HG03354 (cell line): ENCODE results near the gene PKDREJ.
"Not testable (repeated sequence)": the region's sequence is repeated elsewhere in the genome, so short reads cannot be mapped to it uniquely, and the experiment has no call there.

Source experiments
- ATAC-seq: cut with Tn5 transposase; IDR thresholded peaks from one replicate; pipeline ENCODE4 v1.9.1; 2021; ENCODE audit warnings: mild to moderate bottlenecking; ENCODE audit not compliant: unreplicated experiment, poor library complexity, severe bottlenecking

Gene PKDREJ

GRCh38 chr22:46273432-46274148, 10.4 kb upstream of the PKDREJ start:
- no peak for ATAC-seq

- no peak for ATAC-seq
Observed at GRCh38 chr22:46272762-46273431, 9.8 kb upstream of the PKDREJ start.

GRCh38 chr22:46272196-46272595, 9.1 kb upstream of the PKDREJ start:
- ATAC-seq: no peak

GRCh38 chr22:46269564-46269963, 6.4 kb upstream of the PKDREJ start:
- no peak for ATAC-seq

GRCh38 chr22:46267431-46268279, 4.5 kb upstream of the PKDREJ start, which contains the start of gene TTC38:
Gene TTC38, plus strand, starts transcription at chr22:46268008. Its CDS starts 32 bp downstream, at chr22:46268040.
- ATAC-seq: no peak

GRCh38 chr22:46265627-46266026, 2.5 kb upstream of the PKDREJ start:
- ATAC-seq: not testable (repeated sequence)

- not testable (repeated sequence) for ATAC-seq
Observed at GRCh38 chr22:46264520-46264919, 1.4 kb upstream of the PKDREJ start.

- no peak for ATAC-seq
Observed at GRCh38 chr22:46262449-46263215, 511 bp downstream of the PKDREJ start.

- no peak for ATAC-seq
Observed at GRCh38 chr22:46260038-46260437, 3.1 kb downstream of the PKDREJ start.

- no peak for ATAC-seq
Observed at GRCh38 chr22:46259374-46259773, 3.8 kb downstream of the PKDREJ start.

GRCh38 chr22:46256358-46256958, 6.7 kb downstream of the PKDREJ start:
- no peak for ATAC-seq

GRCh38 chr22:46251816-46252380, 11.2 kb downstream of the PKDREJ start:
- ATAC-seq: no peak

- no peak for ATAC-seq
Observed at GRCh38 chr22:46251266-46251665, 11.9 kb downstream of the PKDREJ start.

GRCh38 chr22:46250783-46251125, 12.4 kb downstream of the PKDREJ start:
- peak; percentile 15 for ATAC-seq

- ATAC-seq: peak; percentile 82
Observed at GRCh38 chr22:46250035-46250782, 12.9 kb downstream of the PKDREJ start, which contains the start of gene CDPF1. Gene CDPF1, minus strand, starts transcription at chr22:46250293. Its CDS starts 2,009 bp downstream, at chr22:46248284.

- no peak for ATAC-seq
Observed at GRCh38 chr22:46247443-46247975, 15.6 kb downstream of the PKDREJ start.

GRCh38 chr22:46246178-46246577, 17.0 kb downstream of the PKDREJ start:
- ATAC-seq: no peak

GRCh38 chr22:46245511-46245910, 17.6 kb downstream of the PKDREJ start:
- ATAC-seq: no peak
